GM18511 (cell line): Measurements from ENCODE around the gene AKR1B1.
"Not testable (repeated sequence)": the region's sequence is repeated elsewhere in the genome, so short reads cannot be mapped to it uniquely, and the experiment has no call there.

ENCODE experiments used
- ATAC-seq: cut with Tn5 transposase; IDR thresholded peaks from one replicate; pipeline ENCODE4 v1.9.1; 2021; ENCODE audit warnings: mild to moderate bottlenecking, moderate library complexity; ENCODE audit not compliant: unreplicated experiment

Gene AKR1B1

GRCh38 chr7:134458806-134459698 lies at the start of gene AKR1B1:
Gene AKR1B1 (minus strand): TSS chr7:134459100. CDS start chr7:134459062, 38 bp downstream.
- ATAC-seq: peak; percentile 96

GRCh38 chr7:134505856-134506255 lies 47.0 kb upstream of the AKR1B1 start:
- ATAC-seq: no peak

- no peak for ATAC-seq
Observed at GRCh38 chr7:134504660-134505164, 45.8 kb upstream of the AKR1B1 start.

- no peak for ATAC-seq
Observed at GRCh38 chr7:134502463-134503371, 43.8 kb upstream of the AKR1B1 start.

- ATAC-seq: no peak
Observed at GRCh38 chr7:134500982-134501381, 42.1 kb upstream of the AKR1B1 start.

GRCh38 chr7:134500406-134500805 lies 41.5 kb upstream of the AKR1B1 start:
- ATAC-seq: no peak

GRCh38 chr7:134495546-134495945 lies 36.6 kb upstream of the AKR1B1 start:
- ATAC-seq: no peak

- ATAC-seq: no peak
Observed at GRCh38 chr7:134493091-134493490, 34.2 kb upstream of the AKR1B1 start.

GRCh38 chr7:134487721-134488120 lies 28.8 kb upstream of the AKR1B1 start:
- not testable (repeated sequence) for ATAC-seq

- no peak for ATAC-seq
Observed at GRCh38 chr7:134485203-134485602, 26.3 kb upstream of the AKR1B1 start.

- ATAC-seq: no peak
Observed at GRCh38 chr7:134483296-134483695, 24.4 kb upstream of the AKR1B1 start.

GRCh38 chr7:134482858-134483257 lies 24.0 kb upstream of the AKR1B1 start:
- no peak for ATAC-seq

- no peak for ATAC-seq
Observed at GRCh38 chr7:134481167-134481566, 22.3 kb upstream of the AKR1B1 start.

GRCh38 chr7:134480730-134481129 lies 21.8 kb upstream of the AKR1B1 start:
- ATAC-seq: no peak

- ATAC-seq: no peak
Observed at GRCh38 chr7:134480202-134480601, 21.3 kb upstream of the AKR1B1 start.

- ATAC-seq: no peak
Observed at GRCh38 chr7:134478707-134479106, 19.8 kb upstream of the AKR1B1 start.

- no peak for ATAC-seq
Observed at GRCh38 chr7:134477954-134478353, 19.1 kb upstream of the AKR1B1 start.

GRCh38 chr7:134476044-134476443 lies 17.1 kb upstream of the AKR1B1 start:
- ATAC-seq: no peak

GRCh38 chr7:134474828-134475227 lies 15.9 kb upstream of the AKR1B1 start:
- ATAC-seq: no peak

GRCh38 chr7:134473861-134474291 lies 15.0 kb upstream of the AKR1B1 start:
- ATAC-seq: no peak

GRCh38 chr7:134472572-134473244 lies 13.8 kb upstream of the AKR1B1 start:
- ATAC-seq: no peak
